HEK293T (cell line): ENCODE results near the gene RNF130.

Source experiments
- CTCF ChIA-PET: fragments of 350-600 bp; formaldehyde crosslinking; extraction: SDS; loops from one replicate; lab custom pipeline; 2021; ENCODE audit warnings: antibody characterized with exemption, inconsistent platforms; lab: Yijun Ruan, JAX
- POLR2A ChIA-PET: fragments of 350-600 bp; formaldehyde crosslinking; extraction: SDS; loops from one replicate; lab custom pipeline; 2020; ENCODE audit warnings: antibody characterized with exemption, inconsistent platforms; lab: Yijun Ruan, JAX
- DNase-seq: peaks from one replicate; pipeline ENCODE4 v3.0.0; 2012; ENCODE audit warnings: mixed read lengths; ENCODE audit errors: extremely low spot score
- ARNT ChIP-seq: fragments of 450-650 bp; IDR thresholded peaks from 2 replicates; pipeline ENCODE4 v1.6.1; 2017; ENCODE audit warnings: mild to moderate bottlenecking
- BHLHE40 ChIP-seq: fragments of 450-650 bp; IDR thresholded peaks from 2 replicates; pipeline ENCODE4 v1.6.1; 2016; ENCODE audit warnings: mild to moderate bottlenecking, moderate library complexity, borderline replicate concordance
- CTBP1 ChIP-seq: fragments of 450-650 bp; IDR thresholded peaks from 2 replicates; pipeline ENCODE4 v1.6.1; 2016; ENCODE audit warnings: borderline replicate concordance
- ELF4 ChIP-seq: fragments of 450-650 bp; IDR thresholded peaks from 2 replicates; pipeline ENCODE4 v1.6.1; 2017; ENCODE audit warnings: antibody characterized with exemption
- FOXA1 ChIP-seq: fragments of 450-650 bp; IDR thresholded peaks from 2 replicates; pipeline ENCODE4 v1.6.1; 2016; ENCODE audit warnings: mild to moderate bottlenecking
- FOXK2 ChIP-seq: fragments of 450-650 bp; IDR thresholded peaks from 2 replicates; pipeline ENCODE4 v1.6.1; 2016; ENCODE audit warnings: mild to moderate bottlenecking
- FOXM1 ChIP-seq: fragments of 450-650 bp; IDR thresholded peaks from 2 replicates; pipeline ENCODE4 v1.6.1; 2017; ENCODE audit warnings: mild to moderate bottlenecking, borderline replicate concordance
- HDGF ChIP-seq: fragments of 450-650 bp; IDR thresholded peaks from 2 replicates; pipeline ENCODE4 v1.6.1; 2017; ENCODE audit warnings: antibody characterized with exemption, borderline replicate concordance
- L3MBTL2 ChIP-seq: fragments of 450-650 bp; conservative IDR thresholded peaks from 2 replicates; pipeline ENCODE4 v1.6.1; 2016; ENCODE audit warnings: mild to moderate bottlenecking
- LEF1 ChIP-seq: fragments of 450-650 bp; IDR thresholded peaks from 2 replicates; pipeline ENCODE4 v1.6.1; 2017; ENCODE audit warnings: mild to moderate bottlenecking, borderline replicate concordance
- NFRKB ChIP-seq: fragments of 450-650 bp; IDR thresholded peaks from 2 replicates; pipeline ENCODE4 v1.6.1; 2016; ENCODE audit warnings: mild to moderate bottlenecking, moderate library complexity
- PKNOX1 ChIP-seq: fragments of 450-650 bp; IDR thresholded peaks from 2 replicates; pipeline ENCODE4 v1.6.1; 2016
- SP1 ChIP-seq: fragments of 450-650 bp; IDR thresholded peaks from 2 replicates; pipeline ENCODE4 v1.6.1; 2017
- SUZ12 ChIP-seq: fragments of 450-650 bp; IDR thresholded peaks from 2 replicates; pipeline ENCODE4 v1.6.1; 2016; ENCODE audit warnings: mild to moderate bottlenecking
- TARDBP ChIP-seq: fragments of 450-650 bp; IDR thresholded peaks from 2 replicates; pipeline ENCODE4 v1.6.1; 2016
- ZNF384 ChIP-seq: fragments of 450-650 bp; IDR thresholded peaks from 2 replicates; pipeline ENCODE4 v1.6.1; 2016

Gene RNF130

GRCh38 chr5:180071531-180072255 lies at the start of gene RNF130:
Gene RNF130 (minus strand): TSS chr5:180071759. CDS start chr5:180071702, 57 bp downstream.
- DNase-seq = peak; percentile 96
- ChIA-PET CTCF (no interaction called here), POLR2A (interaction anchor here (0.6 to 1.1 kb wide), 4 partner anchors 9 to 49 kb away, joined by 3 to 4 read pairs (median 3); no protein-coding TSS in a partner anchor)
- TF ChIP-seq SP1 (no peak), ZNF384 (no peak), ARNT (no peak), CTBP1 (no peak), FOXM1 (no peak), SUZ12 (no peak), ELF4 (no peak), FOXK2 (no peak), L3MBTL2 (no peak), TARDBP (no peak), PKNOX1 (no peak), HDGF (no peak), LEF1 (no peak), NFRKB (no peak), BHLHE40 (no peak)

- POLR2A ChIA-PET = no interaction called here
- TF ChIP-seq NFRKB = no peak
- no peak for TF ChIP-seq L3MBTL2
- TF ChIP-seq FOXK2 = no peak
- no peak for TF ChIP-seq SUZ12
- no peak for TF ChIP-seq FOXM1
- no peak for TF ChIP-seq FOXA1
- no peak for TF ChIP-seq ARNT
- CTCF ChIA-PET = no interaction called here
- DNase-seq = no peak
Observed at GRCh38 chr5:180120237-180121101, 48.9 kb upstream of the RNF130 start.

GRCh38 chr5:180119903-180120236 lies 48.3 kb upstream of the RNF130 start:
- TF ChIP-seq CTBP1 = no peak
- TF ChIP-seq ARNT = no peak
- no peak for TF ChIP-seq NFRKB
- TF ChIP-seq SP1 = no peak
- no peak for TF ChIP-seq BHLHE40
- TF ChIP-seq LEF1 = no peak
- TF ChIP-seq PKNOX1 = no peak
- no peak for TF ChIP-seq TARDBP
- TF ChIP-seq FOXM1 = no peak
- TF ChIP-seq FOXK2 = no peak
- TF ChIP-seq HDGF = no peak
- TF ChIP-seq L3MBTL2 = no peak
- no peak for TF ChIP-seq ZNF384
- TF ChIP-seq FOXA1 = no peak
- no peak for TF ChIP-seq ELF4
- TF ChIP-seq SUZ12 = no peak
- ChIA-PET POLR2A (no interaction called here), CTCF (no interaction called here)
- no peak for DNase-seq

- ChIA-PET POLR2A (no interaction called here), CTCF (no interaction called here)
- DNase-seq = no peak
- no peak for TF ChIP-seq HDGF
Observed at GRCh38 chr5:180119031-180119902, 47.7 kb upstream of the RNF130 start.

- CTCF ChIA-PET = no interaction called here
- POLR2A ChIA-PET = no interaction called here
- DNase-seq = no peak
- no peak for TF ChIP-seq NFRKB
- TF ChIP-seq TARDBP = no peak
- TF ChIP-seq HDGF = no peak
- no peak for TF ChIP-seq ZNF384
- TF ChIP-seq BHLHE40 = no peak
- TF ChIP-seq ARNT = no peak
- no peak for TF ChIP-seq FOXK2
- TF ChIP-seq FOXA1 = no peak
- TF ChIP-seq PKNOX1 = no peak
- TF ChIP-seq LEF1 = no peak
- TF ChIP-seq SP1 = no peak
- no peak for TF ChIP-seq CTBP1
- no peak for TF ChIP-seq ELF4
- no peak for TF ChIP-seq SUZ12
- TF ChIP-seq FOXM1 = no peak
- TF ChIP-seq L3MBTL2 = no peak
Observed at GRCh38 chr5:180118391-180118791, 46.8 kb upstream of the RNF130 start.
